Neural progenitor cell (in vitro differentiated cells): ENCODE measurements around the gene GMDS.

Source experiments
- CTCF ChIP-seq: fragments of 200-600 bp; sonication (generic); IDR thresholded peaks from 2 replicates; pipeline ENCODE4 v1.5.1; 2017; ENCODE audit warnings: antibody characterized with exemption, mild to moderate bottlenecking
- EZH2 ChIP-seq: fragments of 200-600 bp; sonication (generic); IDR thresholded peaks from 2 replicates; pipeline ENCODE4 v1.6.1; 2017; ENCODE audit warnings: antibody characterized with exemption, mild to moderate bottlenecking, moderate library complexity

DNA sequence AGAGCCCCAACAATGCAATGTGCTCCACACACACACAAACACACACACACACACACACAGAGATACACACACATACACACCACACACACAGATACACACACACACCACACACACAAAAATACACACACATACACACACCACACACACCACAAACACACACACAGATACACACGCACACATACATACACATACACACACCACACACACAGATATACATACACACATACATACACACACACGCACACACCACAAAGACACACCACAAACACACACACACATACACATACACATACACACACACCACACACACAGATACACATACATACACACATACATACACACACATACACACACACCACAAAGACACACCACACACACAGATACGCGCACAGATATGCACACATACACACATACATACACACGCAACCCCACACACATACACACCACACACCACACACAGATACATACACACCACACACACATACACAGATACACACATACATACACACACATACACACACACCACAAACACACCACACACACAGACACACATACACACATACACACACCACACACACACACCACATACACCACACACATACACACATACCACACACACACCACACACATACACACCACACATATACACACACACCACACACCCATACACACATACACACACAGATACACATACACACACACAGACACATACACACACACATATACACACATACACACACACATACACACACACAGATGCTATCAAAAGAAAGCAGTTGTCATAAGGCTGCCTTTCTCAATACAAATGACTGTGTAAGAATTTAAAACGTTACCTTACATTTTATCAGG lies 507.7 kb downstream of the GMDS start:
- TF ChIP-seq CTCF: no peak
- TF ChIP-seq EZH2: no peak
